DND-41 (cell line): ENCODE results near the gene PLCL1.

Source experiments
- ATAC-seq: fragments of 200-7000 bp; cut with Tn5 transposase; 3 replicates; pipeline ENCODE4 v1.9.1; 2021; ENCODE audit warnings: low read depth; ENCODE audit not compliant: insufficient read depth
- DNase-seq: peaks from one replicate; pipeline ENCODE4 v3.0.0-alpha.2; 2020
- H2AFZ ChIP-seq: 2 replicates; pipeline ENCODE4 v1.6.0; 2012; ENCODE audit warnings: low read depth, low read length
- H3K27ac ChIP-seq: 2 replicates; pipeline ENCODE4 v1.5.1; 2012; ENCODE audit warnings: low read length, inconsistent platforms
- H3K27me3 ChIP-seq: fragments of 200-600 bp; sonication (generic); 2 replicates; pipeline ENCODE4 v1.6.0; 2012; ENCODE audit warnings: low read length, mild to moderate bottlenecking, inconsistent platforms; ENCODE audit not compliant: insufficient read depth, poor library complexity
- H3K36me3 ChIP-seq: 2 replicates; pipeline ENCODE4 v1.5.1; 2012; ENCODE audit warnings: low read length, inconsistent platforms; ENCODE audit not compliant: insufficient read depth
- H3K4me1 ChIP-seq: 2 replicates; pipeline ENCODE4 v1.5.1; 2012; ENCODE audit warnings: mild to moderate bottlenecking, low read length; ENCODE audit not compliant: insufficient read depth
- H3K4me2 ChIP-seq: 2 replicates; pipeline ENCODE4 v1.6.0; 2012; ENCODE audit warnings: mild to moderate bottlenecking, moderate library complexity, low read length, inconsistent platforms; ENCODE audit not compliant: insufficient read depth
- H3K4me3 ChIP-seq, 2 experiments: fragments of 200-600 bp in 1 of 2; shearing (Covaris generic) in 1 of 2; 2 replicates each; pipeline ENCODE4 v1.5.1; 2012 to 2016; ENCODE audit warnings: inconsistent platforms in 2 of 2, low read length in 2 of 2, mild to moderate bottlenecking in 2 of 2, low read depth in 1 of 2, moderate library complexity in 1 of 2
- H3K79me2 ChIP-seq: 2 replicates; pipeline ENCODE4 v1.6.0; 2012; ENCODE audit warnings: low read length, inconsistent platforms; ENCODE audit not compliant: insufficient read depth
- H3K9ac ChIP-seq: 2 replicates; pipeline ENCODE4 v1.6.0; 2012; ENCODE audit warnings: low read depth, mild to moderate bottlenecking, inconsistent platforms, low read length, moderate library complexity
- H3K9me3 ChIP-seq: 2 replicates; pipeline ENCODE4 v1.5.1; 2012; ENCODE audit warnings: low read length, moderate library complexity, mild to moderate bottlenecking, inconsistent platforms; ENCODE audit not compliant: insufficient read depth, severe bottlenecking
- H4K20me1 ChIP-seq: 2 replicates; pipeline ENCODE4 v1.6.0; 2012; ENCODE audit warnings: low read length; ENCODE audit not compliant: insufficient read depth
- CTCF ChIP-seq: IDR thresholded peaks from 2 replicates; pipeline ENCODE4 v1.5.1; 2012; ENCODE audit warnings: borderline replicate concordance, low read length, moderate library complexity, mild to moderate bottlenecking; ENCODE audit not compliant: poor library complexity, severe bottlenecking; ENCODE audit errors: extremely low read depth
- EZH2 ChIP-seq: IDR thresholded peaks from 3 replicates; pipeline ENCODE4 v1.6.1; 2012; ENCODE audit warnings: borderline replicate concordance, low read depth, mild to moderate bottlenecking, moderate library complexity, low read length, inconsistent platforms; ENCODE audit not compliant: severe bottlenecking

The PLCL1 gene

GRCh38 chr2:197908156-197908555 is 103.8 kb downstream of the PLCL1 start:
- peaks cover 4% of the 10 kb centered on the region for H3K27me3 ChIP-seq
- H3K9me3 ChIP-seq: no peaks in the 10 kb centered on the region
- H3K27ac ChIP-seq: no peak overlapping the region
- ATAC-seq (no peak), DNase-seq (no peak)
- TF ChIP-seq CTCF (no peak), EZH2 (no peak)
- H3K4me3 ChIP-seq: no peak overlapping the region
- H3K9ac ChIP-seq: no peak overlapping the region
- H3K79me2 ChIP-seq: no peaks in the 10 kb centered on the region
- H2AFZ ChIP-seq: no peak overlapping the region
- H3K4me1 ChIP-seq: no peaks in the 10 kb centered on the region
- H4K20me1 ChIP-seq: peaks cover 21% of the 10 kb centered on the region; the same call in 1 of the 2 replicates
- H3K36me3 ChIP-seq: no peaks in the 10 kb centered on the region
- no peak overlapping the region for H3K4me2 ChIP-seq

GRCh38 chr2:197908990-197909776 is 104.8 kb downstream of the PLCL1 start:
- ATAC-seq (no peak), DNase-seq (no peak)
- Histone ChIP-seq H3K79me2 (no peaks in the 10 kb centered on the region), H3K27me3 (peaks cover 4% of the 10 kb centered on the region), H4K20me1 (peaks cover 21% of the 10 kb centered on the region; the same call in 1 of the 2 replicates), H3K9ac (no peak overlapping the region), H2AFZ (no peak overlapping the region), H3K36me3 (no peaks in the 10 kb centered on the region), H3K4me1 (no peaks in the 10 kb centered on the region), H3K4me2 (no peak overlapping the region), H3K9me3 (no peaks in the 10 kb centered on the region), H3K27ac (no peak overlapping the region), H3K4me3 (no peak overlapping the region)
- TF ChIP-seq EZH2 (no peak), CTCF (no peak)

GRCh38 chr2:197911667-197912066 is 107.3 kb downstream of the PLCL1 start:
- no peak overlapping the region for H3K4me2 ChIP-seq
- H3K79me2 ChIP-seq: no peaks in the 10 kb centered on the region
- DNase-seq: no peak
- H3K4me1 ChIP-seq: no peaks in the 10 kb centered on the region
- H3K27ac ChIP-seq: no peak overlapping the region
- no peak overlapping the region for H2AFZ ChIP-seq
- peaks cover 21% of the 10 kb centered on the region; the same call in 1 of the 2 replicates for H4K20me1 ChIP-seq
- no peaks in the 10 kb centered on the region for H3K9me3 ChIP-seq
- TF ChIP-seq EZH2 (no peak), CTCF (no peak)
- peaks cover 4% of the 10 kb centered on the region for H3K27me3 ChIP-seq
- no peak overlapping the region for H3K9ac ChIP-seq
- H3K4me3 ChIP-seq: no peak overlapping the region
- no peak for ATAC-seq
- no peaks in the 10 kb centered on the region for H3K36me3 ChIP-seq
